ENCODE measurements around the gene TSC22D1.
"Not testable (repeated sequence)": the region's sequence is repeated elsewhere in the genome, so short reads cannot be mapped to it uniquely, and the experiment has no call there.

DNA sequence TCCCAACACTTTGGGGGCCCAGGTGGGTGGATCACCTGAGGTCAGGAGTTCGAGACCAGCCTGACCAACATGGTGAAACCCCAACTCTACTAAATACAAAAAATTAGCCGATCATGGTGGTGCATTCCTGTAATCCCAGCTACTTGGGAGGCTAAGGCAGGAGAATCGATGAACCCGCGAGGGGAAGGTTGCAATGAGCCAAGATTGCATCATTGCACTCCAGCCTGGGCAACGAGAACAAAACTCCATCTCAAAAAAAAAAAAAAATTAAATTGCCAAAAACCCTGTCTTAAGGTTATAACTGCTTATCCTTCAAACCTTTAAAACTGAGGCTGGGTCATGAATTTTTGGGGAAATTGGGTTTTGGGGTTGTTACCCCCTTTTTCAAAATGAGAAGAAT is 13.3 kb downstream of the TSC22D1 start:
- not testable (repeated sequence) for TF ChIP-seq POLR2A, EP300, POLR2AphosphoS5 (IDR thresholded peaks at IDR 0.05)
- TF ChIP-seq, protein P1, sequence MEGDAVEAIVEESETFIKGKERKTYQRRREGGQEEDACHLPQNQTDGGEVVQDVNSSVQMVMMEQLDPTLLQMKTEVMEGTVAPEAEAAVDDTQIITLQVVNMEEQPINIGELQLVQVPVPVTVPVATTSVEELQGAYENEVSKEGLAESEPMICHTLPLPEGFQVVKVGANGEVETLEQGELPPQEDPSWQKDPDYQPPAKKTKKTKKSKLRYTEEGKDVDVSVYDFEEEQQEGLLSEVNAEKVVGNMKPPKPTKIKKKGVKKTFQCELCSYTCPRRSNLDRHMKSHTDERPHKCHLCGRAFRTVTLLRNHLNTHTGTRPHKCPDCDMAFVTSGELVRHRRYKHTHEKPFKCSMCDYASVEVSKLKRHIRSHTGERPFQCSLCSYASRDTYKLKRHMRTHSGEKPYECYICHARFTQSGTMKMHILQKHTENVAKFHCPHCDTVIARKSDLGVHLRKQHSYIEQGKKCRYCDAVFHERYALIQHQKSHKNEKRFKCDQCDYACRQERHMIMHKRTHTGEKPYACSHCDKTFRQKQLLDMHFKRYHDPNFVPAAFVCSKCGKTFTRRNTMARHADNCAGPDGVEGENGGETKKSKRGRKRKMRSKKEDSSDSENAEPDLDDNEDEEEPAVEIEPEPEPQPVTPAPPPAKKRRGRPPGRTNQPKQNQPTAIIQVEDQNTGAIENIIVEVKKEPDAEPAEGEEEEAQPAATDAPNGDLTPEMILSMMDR (IDR thresholded peaks at IDR 0.05): not testable (repeated sequence)
